DMS79 (cell line): ENCODE data around the gene OR9A4.

ENCODE experiments used
- DNase-seq: peaks from one replicate; lab custom pipeline; 2025; lab: John Stamatoyannopoulos, UW

The OR9A4 gene

DNA sequence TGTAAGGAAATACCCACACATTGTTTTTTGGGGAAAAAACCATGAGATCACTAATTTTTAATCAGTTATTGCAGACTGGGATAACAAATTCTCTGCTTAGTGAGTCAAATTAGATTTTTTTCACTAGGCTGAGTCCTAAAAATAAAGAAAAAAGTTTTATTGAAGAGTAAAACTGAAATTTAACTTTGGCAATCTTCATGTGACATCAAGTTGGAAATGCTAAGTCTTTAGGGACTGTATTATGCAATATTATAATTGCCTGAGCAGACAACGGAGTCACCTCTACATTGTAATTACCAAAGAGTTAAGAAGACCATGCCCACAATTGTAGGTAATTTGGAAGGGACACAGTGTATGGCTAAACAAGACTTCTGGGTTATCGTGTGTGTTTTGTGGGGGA, 32.8 kb downstream of the OR9A4 start:
- no peak for DNase-seq

DNA sequence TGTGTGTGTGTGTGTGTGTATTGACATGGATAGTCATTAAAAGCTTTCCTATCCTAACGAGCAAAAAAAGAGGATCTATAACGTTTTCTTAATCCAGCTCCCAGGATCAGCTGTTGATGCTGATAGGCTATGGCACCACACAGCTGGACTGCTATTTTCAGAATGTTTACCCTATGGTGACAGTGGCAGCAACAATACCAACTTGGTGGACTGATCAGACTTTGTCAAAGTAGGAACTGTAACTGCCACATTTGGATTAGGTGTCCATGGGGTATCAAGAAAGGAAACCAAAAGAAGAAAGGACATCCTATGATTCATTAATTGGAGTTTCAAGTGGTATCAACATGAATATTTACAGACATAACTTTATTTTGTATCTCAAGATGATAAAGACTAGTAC, 33.3 kb downstream of the OR9A4 start:
- no peak for DNase-seq

DNA sequence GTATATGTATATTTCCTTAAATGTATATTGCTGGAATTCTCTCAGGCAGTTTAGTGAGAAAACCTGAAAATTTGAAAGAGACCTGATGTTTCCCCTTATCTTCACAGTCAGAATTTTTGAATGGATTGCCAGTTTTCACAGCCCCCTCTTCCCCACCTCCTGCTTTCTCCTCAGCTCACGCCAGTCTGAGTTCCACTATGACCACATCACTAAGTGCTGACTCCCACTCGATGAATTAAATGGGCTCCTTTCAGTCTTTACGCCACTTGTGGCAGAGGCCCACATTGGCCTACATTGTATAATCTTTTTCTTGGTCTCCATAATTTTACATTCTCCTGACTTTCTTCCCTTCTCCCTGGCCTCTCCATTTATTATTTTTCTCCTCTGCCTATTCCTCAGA, 33.7 kb downstream of the OR9A4 start:
- DNase-seq, result no peak

DNA sequence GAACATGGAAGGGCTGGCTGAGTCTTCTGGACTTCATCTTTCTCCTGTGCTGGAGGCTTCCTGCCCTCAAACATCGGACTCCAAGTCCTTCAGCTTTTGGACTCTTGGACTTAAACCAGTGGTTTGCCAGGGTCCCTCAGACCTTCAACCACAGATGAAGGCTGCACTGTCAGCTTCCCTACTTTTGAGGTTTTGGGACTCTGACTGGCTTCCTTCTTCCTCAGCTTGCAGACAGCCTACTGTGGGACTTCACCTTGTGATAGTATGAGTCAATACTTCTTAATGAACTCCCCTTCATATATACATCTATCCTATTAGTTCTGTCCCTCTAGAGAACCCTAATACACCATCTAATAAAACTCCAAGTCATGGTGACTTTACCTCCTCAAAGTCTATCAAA, 34.6 kb downstream of the OR9A4 start:
- DNase-seq, result no peak

DNA sequence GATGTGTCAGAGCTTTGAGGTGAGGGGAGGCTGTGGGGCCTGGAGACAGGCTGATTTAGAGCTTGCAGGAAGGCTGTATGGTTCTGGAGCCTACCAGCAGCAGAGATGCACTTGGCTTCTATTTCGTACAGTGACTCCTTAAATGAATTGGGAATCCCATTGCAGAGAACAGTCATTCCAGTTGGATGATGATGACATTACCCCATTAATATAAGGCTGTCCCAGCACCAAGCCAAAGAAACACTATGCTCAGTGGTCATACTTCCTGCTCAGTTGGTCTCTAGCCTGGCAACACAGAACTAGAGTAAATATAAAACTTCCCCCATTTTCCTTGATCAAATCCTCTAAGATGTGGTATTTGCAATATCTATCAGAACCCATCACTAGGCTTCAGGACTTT, 36.3 kb downstream of the OR9A4 start:
- DNase-seq, result no peak

DNA sequence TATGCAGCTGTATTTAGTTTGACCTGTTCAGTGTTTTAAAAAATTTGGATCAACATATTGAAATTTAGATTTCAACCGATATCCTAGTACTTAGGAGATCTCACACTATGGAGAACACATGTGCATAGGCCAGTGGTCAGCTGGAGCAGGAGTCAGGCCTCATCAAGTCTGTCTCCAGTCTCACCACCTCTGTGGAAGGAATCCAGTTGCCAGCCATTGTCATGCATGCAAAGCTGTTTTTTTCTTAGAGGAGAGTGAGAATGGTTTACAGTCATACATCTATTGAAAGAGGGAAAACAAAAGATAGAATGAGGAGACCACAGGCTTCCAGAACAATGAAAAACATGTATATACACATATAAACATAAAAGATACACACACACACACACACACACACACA, 38.1 kb downstream of the OR9A4 start:
- no peak for DNase-seq

DNA sequence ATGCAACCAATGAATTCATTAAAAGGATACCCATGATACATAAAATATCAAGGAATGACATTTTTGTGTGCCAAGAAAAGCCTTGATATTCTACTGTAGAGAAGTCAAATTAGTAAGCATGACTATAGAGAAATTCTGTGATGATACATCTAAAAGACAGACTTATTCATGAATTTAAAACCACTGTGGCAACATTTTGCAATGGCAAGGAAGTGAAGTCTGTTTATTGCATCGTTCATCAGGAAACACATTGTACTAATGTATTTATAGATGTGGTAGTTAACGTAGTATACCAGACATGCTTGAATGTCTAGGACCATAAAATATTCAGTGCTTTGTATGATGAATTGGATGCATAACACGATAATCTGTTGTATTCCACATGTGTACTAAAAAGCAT, 39.9 kb downstream of the OR9A4 start:
- no peak for DNase-seq

DNA sequence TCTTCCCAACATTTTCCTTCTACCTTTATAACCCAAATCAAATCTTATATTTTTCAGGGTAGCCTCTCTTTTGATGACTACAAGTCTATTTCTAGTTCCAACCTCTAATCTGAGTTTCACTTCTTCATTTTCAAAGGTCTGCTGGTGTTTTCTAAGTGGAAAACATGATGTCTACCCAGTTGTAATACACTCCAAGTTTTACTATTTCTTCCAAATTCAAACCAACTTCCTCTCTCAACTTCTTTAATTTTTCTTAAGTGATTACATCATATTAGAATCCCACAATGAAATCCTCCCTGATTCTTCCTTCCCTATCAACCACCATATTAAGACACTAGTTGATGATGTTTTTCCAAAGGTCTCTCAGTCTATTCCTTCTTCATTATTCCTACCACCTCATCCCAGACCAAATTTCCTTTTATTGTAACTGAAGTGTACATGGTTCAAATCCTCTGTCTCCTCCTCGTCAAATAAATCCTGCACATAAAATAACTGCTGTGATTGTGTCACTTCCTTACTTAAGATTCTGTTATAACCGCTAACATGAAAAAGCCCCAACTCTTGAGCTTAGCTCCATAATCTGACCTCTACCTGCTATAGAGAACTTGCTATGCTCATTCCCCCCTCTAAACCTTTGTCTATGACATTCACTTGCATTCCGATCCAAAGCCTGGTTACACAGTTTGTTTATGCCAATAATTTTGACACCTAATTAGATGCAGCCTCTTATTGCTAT, 44.7 kb downstream of the OR9A4 start:
- no peak for DNase-seq
